Lower leg skin (tissue), 4 donors: ENCODE measurements around the gene ARHGAP23. TPM values are rescaled to one million over a fixed set of nuclear protein-coding genes. Genes with fewer than 3 reads are reported as not detected.

Experiments
- DNase-seq, 2 donors: peaks; one replicate each; pipeline ENCODE4 v3.0.0-alpha.2; 2019; ENCODE audit warnings: low spot score in 2 of 2
- H3K4me3 ChIP-seq: fragments of 200-600 bp; sonication (generic); 2 replicates; pipeline ENCODE4 v1.5.1; 2017; ENCODE audit warnings: mild to moderate bottlenecking, low read depth; ENCODE audit not compliant: poor library complexity, severe bottlenecking
- POLR2A ChIP-seq, 2 donors: fragments of 450-650 bp; IDR thresholded peaks; one replicate each; pipeline ENCODE4 v1.6.1; 2016 to 2017; ENCODE audit warnings: antibody characterized with exemption in 2 of 2, mild to moderate bottlenecking in 1 of 2, moderate library complexity in 1 of 2
- WGBS, 2 donors: methylation state at CpG; one replicate each; pipeline ENCODE4 v1.1.5; 2018; 5-methylcytosine and 5-hydroxymethylcytosine counted together
- intact Hi-C: fragments of 100-400 bp; cut with DNase I; formaldehyde crosslinking; loops from one replicate; pipeline ENCODE4 v1.15.0; 2023; ENCODE audit warnings: low total_unique reads
- total RNA-seq, 4 donors: library from RNA; depleted of rRNA; stranded (reverse); fragments of >200 nt; gene quantifications; one replicate each; pipeline ENCODE4 v1.1.0, GENCODE V29; 2016
- TF ChIP-seq, protein P1 (sequence below), 3 donors: fragments of 450-650 bp; IDR thresholded peaks; one replicate each; pipeline ENCODE4 v1.5.1; 2016; ENCODE audit warnings: antibody characterized with exemption in 3 of 3, mild to moderate bottlenecking in 3 of 3, moderate library complexity in 2 of 3

Gene ARHGAP23
- total RNA-seq, 4 donors from 2014 or later: 127 to 201 (median 149) TPM

DNA sequence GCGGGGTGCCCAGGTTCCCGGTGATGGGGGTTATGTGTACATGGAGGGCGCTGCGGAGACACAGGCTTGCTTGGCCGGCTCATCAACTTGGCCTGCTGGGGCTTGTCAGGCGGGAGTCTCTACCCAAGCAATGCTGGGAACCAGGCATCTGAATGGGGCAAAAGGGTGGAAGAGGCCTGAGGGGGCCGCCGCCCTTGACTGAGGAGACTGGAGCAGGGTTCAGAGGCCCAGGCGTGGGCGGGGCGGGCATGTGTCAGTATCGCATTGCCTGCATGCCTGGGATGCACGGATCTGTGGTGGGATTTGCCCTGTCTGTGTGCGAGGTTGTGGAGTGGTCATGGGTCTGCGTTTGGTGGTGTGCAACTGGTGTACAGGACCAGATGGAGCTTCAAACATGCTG lies 21.1 kb downstream of the ARHGAP23 start:
- TF ChIP-seq, protein P1, sequence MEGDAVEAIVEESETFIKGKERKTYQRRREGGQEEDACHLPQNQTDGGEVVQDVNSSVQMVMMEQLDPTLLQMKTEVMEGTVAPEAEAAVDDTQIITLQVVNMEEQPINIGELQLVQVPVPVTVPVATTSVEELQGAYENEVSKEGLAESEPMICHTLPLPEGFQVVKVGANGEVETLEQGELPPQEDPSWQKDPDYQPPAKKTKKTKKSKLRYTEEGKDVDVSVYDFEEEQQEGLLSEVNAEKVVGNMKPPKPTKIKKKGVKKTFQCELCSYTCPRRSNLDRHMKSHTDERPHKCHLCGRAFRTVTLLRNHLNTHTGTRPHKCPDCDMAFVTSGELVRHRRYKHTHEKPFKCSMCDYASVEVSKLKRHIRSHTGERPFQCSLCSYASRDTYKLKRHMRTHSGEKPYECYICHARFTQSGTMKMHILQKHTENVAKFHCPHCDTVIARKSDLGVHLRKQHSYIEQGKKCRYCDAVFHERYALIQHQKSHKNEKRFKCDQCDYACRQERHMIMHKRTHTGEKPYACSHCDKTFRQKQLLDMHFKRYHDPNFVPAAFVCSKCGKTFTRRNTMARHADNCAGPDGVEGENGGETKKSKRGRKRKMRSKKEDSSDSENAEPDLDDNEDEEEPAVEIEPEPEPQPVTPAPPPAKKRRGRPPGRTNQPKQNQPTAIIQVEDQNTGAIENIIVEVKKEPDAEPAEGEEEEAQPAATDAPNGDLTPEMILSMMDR (IDR thresholded peaks at IDR 0.05): no peak
- no peak for TF ChIP-seq POLR2A (IDR thresholded peaks at IDR 0.05)
- 35 to 46% methylated on average over 11 to 14 of the region's 15 CpGs for WGBS, 2 donors
- no peak overlapping the region for H3K4me3 ChIP-seq
- DNase-seq: peak in 1 of 2 donors; percentile 63
- intact Hi-C loops: no loop called here

DNA sequence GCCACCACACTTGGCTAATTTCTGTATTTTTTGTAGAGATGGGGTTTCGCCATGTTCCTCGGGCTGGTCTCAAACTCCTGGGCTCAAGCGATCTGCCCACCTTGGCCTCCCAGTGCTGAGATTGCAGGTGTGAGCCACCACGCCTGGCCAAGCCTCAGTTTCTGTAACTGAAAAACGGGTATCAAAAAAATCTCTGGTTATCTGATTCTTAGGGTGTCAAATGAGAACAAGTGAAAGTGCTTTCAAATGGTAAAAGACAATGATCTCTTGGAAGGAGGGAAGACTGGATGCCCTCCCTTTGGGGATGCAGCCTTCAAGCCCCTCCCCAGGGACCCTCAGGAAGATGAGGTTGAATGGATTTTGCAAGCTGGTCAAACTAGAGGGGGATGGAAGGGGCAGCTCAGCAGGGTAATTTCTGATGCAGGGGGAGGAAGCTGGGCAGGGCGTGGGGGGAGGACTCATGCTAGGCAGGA lies 22.3 kb downstream of the ARHGAP23 start:
- DNase-seq: no peak
- H3K4me3 ChIP-seq: no peak overlapping the region
- no peak for TF ChIP-seq POLR2A (IDR thresholded peaks at IDR 0.05)
- TF ChIP-seq, protein P1 (IDR thresholded peaks at IDR 0.05): no peak
- intact Hi-C loops: no loop called here
- 62 to 75% methylated on average over 6 of the region's 6 CpGs for WGBS, 2 donors

DNA sequence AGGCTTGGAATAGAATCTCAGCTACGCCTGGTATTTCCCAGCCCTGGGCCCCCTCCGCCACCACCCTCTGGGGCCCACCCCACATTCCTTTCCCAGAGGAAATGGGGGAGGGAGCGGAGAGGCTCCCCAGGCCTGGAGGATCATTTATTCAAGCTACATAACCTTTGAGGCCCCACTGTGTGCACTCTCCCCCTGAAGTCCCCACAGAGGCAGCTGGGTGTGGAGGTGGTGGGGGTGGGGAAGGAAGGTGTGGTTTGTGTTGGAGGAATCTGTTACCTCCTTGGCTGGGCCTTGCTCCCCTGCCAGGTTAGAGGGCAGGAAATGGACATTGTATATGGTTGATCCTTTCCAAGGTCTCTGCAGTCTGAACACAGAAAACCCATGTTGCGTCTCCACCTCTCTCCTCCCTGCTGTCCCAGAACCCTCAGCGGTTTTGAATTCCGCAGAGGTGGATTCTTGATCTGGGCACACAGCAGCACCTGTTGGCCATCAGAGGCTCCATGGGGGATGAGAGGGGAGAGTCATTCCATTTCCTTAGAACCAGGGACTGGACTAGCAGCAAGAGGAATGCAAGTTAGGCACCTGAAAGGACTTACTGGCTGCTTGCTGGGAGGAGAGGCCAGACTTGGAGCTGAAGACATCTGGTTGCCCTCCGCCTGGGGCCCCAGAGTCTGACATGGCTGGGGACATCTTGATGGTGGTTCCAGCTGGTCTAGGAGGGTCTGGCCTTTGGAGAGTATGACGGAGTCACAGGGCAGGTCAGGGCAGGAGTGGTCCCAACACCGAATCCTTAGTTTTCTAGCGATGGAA lies 23.0 kb downstream of the ARHGAP23 start:
- H3K4me3 ChIP-seq: no peak overlapping the region
- WGBS, 2 donors: 53 to 67% methylated on average over 8 to 10 of the region's 10 CpGs
- DNase-seq: no peak
- intact Hi-C loops: no loop called here
- TF ChIP-seq POLR2A (IDR thresholded peaks at IDR 0.05): no peak
- TF ChIP-seq, protein P1 (IDR thresholded peaks at IDR 0.05): no peak

DNA sequence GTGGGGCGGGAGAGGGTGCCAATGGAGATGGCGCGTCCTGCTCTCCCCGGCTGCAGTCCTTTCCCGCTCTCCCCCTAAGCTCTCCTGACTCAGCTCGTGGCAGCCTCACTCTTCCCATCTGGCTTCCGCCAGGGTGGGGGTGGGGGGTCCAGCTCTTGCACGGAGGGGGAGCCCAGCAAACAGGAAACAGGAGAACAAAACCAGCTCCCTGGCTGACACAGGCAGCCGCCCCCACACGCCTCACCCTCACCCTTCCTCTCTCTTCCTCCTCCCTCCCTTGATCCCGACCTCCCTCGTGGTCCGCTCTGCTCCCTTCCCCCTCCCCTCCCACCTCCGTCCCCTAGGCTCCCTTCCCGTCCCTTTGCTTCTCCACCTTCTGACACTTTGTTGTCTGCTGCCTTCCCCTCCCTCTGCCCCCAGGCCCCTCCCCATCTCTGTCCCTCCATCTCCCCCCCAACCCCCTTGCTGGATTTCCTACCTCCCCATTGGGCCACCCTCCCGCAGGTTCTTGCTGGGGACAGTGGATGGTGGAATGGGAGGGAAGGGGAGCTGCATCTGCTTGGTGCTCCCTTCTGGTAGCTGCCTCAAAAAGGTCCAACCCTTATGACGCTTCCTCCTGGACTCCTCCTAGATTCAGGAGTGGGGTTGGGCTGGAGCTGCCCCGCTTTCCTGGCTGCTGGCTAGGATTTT lies 23.7 kb downstream of the ARHGAP23 start:
- no peak for TF ChIP-seq POLR2A (IDR thresholded peaks at IDR 0.05)
- TF ChIP-seq, protein P1 (IDR thresholded peaks at IDR 0.05): no peak
- 44 to 52% methylated on average over 18 of the region's 18 CpGs for WGBS, 2 donors
- DNase-seq: no peak
- no peak overlapping the region for H3K4me3 ChIP-seq
- intact Hi-C loops: no loop called here

DNA sequence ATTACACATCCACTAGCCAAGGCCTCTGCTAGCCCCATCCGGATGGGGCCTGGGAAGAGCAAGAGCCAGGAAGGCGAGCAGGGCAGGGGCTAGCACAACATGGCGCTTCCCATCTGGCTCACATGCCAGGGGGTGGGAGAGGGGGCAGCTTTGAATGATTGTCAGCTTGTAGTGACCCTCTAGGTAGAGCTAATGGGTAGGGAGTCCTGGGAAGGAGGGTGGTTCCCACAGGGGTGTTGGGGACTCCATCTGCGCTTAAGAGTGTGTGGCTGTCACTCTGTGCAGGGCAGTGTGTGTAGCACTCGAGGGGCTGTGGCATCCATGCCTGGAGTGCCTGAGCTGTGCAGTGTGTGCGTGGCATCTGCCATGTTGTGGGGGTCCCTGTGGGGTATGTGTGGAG lies 24.5 kb downstream of the ARHGAP23 start:
- DNase-seq: no peak
- no peak overlapping the region for H3K4me3 ChIP-seq
- 83 to 92% methylated on average over 6 of the region's 6 CpGs for WGBS, 2 donors
- no peak for TF ChIP-seq POLR2A (IDR thresholded peaks at IDR 0.05)
- TF ChIP-seq, protein P1 (IDR thresholded peaks at IDR 0.05): no peak
- intact Hi-C loops: no loop called here
